Cortex of kidney (tissue), 1 donor: Measurements from ENCODE around the gene RHO.
"Not testable (repeated sequence)": the region's sequence is repeated elsewhere in the genome, so short reads cannot be mapped to it uniquely, and the experiment has no call there.

ENCODE experiments used
- DNase-seq: peaks from one replicate; lab custom pipeline; 2025; lab: John Stamatoyannopoulos, UW

The RHO gene

GRCh38 chr3:129499604-129500333 lies 28.7 kb upstream of the RHO start:
- DNase-seq = not testable (repeated sequence)

GRCh38 chr3:129500334-129500658 lies 28.1 kb upstream of the RHO start:
- no peak for DNase-seq

- DNase-seq = no peak
These were observed 26.8 kb upstream of the RHO start for GRCh38 chr3:129501630-129502029.

GRCh38 chr3:129502641-129503408 lies 25.6 kb upstream of the RHO start:
- no peak for DNase-seq

DNA sequence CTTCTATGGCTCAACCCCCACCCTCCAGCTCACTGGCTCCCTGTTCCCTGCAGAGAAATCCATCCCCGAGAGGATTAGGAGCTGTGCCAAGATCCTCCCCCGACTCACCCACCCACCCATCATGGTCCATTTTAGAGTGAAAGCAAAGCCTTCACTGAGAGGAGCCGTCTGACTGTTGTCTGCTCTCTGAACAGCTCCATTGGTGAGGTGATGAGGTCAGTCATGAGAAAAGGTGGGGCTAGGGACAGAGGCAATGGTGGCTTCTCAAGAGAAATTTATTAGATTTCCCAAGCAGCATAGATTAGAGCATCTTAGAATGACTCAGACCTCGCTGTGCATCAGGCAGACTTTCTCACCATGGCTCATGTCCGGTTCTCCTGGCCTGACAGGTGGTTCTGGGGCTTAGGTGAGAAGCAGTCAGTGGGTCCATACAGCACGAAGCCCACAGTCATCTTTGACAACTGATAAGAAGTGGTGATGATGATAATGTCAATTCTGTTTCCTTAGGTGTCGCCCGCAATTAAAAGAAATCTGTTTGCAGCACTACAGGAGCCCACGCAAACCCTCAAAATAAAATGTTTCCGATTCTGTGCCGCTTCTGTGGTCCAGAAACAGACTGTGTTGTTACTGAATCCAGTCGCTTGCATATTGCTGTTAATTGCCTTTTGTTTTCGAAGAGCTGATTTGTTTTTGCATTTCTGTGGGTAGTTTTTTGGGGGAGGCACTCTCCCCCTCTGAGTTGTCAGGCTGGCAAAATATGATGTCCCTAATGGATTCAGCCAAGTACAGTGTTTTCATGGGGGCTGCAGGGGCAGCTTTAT lies 24.8 kb upstream of the RHO start:
- no peak for DNase-seq

- no peak for DNase-seq
These were observed 23.9 kb upstream of the RHO start for GRCh38 chr3:129504471-129505100.

DNA sequence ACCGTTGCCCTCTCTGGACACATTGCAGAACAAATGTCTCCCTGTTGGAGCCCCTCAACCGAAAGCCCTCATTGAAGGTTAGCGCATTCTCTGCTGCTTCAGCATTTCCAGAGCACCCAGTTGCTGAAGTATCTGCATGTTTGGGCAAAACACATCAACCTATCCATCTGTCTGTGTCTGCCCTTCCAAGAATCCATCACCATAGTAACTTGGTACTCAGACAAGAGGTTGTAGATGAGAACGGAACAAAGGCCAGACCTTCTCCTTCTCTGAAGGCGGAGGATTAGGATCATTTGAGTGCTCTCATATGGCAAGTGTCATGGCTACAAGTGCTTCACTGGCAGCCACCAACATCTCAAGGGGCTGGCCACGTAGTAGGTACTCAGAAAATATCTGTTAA lies 23.1 kb upstream of the RHO start:
- DNase-seq = no peak

- DNase-seq = no peak
These were observed 22.2 kb upstream of the RHO start for GRCh38 chr3:129506231-129506742.

- no peak for DNase-seq
These were observed 21.1 kb upstream of the RHO start for GRCh38 chr3:129507181-129507831.

DNA sequence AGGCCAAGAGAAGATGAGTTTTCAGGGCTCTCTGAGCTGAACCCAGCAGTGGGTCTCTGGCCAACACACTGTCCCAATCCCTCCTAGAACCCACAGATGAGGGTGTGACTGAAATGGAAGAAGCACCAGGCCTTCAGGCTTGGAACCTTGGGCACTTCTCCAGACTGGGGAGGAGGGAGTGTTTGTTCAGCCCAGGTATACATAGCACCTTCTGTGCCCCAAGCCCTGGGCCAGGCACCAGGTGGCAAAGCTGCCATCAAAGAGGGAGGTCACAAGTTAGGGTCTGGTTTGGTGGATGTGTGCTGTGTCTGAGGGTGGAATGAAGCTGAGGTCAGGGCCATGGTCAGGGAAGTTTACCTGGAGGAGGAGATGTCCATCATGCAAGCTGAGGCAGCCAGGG lies 15.8 kb upstream of the RHO start:
- DNase-seq = no peak

GRCh38 chr3:129513705-129514104 lies 14.7 kb upstream of the RHO start:
- no peak for DNase-seq

DNA sequence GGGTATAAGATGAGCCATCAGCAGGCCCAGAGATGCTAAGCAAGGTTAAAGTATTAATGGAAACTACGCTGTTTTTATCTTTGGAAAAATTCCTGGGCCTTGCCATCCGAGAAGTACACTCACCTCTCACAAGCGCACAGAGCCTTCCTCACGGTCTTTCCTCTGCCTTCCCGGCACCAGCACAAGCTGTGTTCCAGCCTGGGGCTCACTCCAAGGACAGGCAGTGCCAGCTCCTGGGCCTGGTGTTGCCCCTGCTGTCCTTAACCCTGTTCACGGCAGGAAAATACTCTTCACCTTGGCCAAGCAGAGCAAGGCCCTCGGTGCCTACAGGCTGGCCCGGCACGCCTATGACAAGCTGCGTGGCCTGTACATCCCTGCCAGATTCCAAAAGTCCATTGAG lies 14.3 kb upstream of the RHO start:
- DNase-seq = no peak

DNA sequence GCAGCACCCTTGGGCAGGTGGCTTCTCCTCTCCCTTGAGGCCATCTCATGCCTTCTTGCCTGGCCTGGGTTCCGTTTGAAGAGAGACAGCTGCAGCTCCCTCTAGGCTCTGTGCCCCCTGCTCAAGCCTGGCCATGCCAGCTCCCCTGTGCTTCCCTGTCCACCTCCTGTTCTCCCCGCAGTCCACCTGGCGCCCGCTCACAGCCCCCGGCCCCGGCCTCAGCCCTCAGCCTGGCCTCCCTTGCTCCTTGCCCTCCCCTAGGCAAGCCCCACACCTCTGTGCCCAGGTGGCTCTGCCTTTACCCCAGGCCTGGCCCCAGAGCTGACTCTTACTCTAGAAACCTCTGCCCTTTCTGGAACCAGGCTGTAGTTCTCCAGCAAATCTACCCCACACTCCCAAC lies 13.9 kb upstream of the RHO start:
- DNase-seq = no peak

DNA sequence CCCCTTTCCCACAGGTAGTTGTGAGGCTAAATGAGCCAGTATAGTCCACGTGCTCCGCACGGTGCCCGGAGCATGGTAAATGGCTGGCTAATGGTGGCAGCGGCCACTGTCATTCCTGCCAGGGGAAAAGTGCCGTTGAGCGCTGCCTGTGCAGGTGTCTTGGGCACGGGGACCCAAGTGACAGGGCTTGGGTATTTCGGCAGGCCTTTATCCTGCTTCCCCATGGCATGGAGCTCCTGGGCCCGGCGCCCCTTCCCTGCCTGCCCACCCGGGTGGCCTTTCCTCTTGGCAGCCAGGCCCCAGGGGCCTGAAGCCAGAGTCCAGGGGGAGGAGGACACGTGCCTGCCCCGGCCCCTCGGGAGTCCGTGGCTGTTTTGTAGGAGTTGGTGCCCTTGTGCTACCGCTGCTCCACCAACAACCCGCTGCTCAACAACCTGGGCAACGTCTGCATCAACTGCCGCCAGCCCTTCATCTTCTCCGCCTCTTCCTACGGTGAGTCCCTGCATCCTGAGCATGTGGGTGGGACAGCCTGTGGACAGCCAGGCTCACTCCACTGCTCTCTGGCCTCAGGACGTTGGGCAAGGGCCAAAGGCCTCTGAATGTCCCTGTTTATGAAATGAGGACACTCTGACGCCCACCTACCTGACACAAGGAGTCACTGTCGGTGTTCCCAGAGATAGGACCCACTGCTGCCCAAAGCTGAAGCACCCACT lies 13.2 kb upstream of the RHO start:
- DNase-seq = not testable (repeated sequence)

DNA sequence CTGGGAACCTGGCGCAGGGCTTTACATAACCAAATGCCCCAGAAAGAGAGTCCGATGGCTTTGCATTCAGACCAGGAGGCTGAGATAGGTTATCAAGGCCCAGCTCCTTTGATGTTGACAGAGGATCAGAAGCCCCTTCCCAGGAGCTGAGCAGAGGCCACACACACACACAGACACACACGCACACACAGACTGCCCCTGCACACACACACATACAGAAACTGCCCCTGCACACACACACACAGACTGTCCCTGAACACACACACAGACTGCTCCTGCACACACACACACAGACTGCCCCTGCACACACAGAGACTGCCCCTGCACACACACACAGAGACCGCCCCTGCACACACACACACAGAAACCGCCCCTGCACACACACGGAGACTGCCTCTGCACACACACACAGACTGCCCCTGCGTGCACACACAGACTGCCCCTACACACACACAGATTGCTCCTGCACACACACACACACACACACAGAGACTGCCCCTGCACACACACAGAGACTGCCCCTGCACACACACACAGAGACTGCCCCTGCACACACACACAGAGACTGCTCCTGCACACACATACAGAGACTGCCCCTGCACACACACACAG lies 12.5 kb upstream of the RHO start:
- not testable (repeated sequence) for DNase-seq

DNA sequence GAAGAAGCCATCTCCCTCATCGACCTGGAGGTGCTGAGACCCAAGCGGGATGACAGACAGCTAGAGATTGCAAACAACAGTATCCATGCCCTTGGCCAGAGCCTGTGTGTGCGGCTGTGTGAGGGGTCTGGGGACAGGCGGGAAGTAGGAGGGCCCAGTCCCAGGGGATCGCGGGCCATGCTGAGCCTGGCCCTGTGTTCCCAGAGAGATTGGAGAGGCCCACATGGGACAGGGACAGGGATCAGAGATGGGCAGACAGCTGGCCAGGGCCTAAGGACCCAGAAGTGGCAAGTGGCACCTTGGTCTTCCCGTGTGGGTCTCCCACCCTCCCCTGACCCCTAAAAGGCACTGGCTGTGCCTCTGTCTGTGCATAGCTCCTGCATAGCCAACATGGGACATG lies 10.9 kb upstream of the RHO start:
- no peak for DNase-seq

DNA sequence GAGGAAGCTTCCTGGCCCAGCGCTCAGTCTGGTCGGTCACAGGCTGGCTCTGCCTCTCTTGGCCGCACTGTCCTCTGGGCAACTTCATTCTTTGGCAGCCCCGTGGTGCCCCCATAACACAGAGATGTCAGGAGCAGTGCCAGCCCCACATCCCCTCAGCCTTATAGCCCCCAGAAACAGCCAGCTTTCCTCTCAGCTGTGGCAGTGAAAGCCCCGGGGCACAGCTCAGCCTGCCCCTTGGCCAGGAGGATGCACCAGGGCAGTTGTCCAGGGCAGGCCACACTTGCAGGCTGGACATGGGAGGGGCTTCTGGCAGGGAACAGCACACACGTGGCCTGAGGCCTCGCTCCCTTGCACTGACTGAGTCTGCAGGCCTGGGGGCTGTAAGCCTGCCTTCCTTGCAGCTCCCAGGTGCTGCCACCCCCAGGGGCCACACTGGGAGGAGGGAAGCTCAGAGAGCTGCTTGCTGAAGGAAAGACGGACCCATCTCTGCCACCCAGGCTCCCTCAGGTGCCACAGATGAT lies 10.3 kb upstream of the RHO start:
- DNase-seq = no peak

DNA sequence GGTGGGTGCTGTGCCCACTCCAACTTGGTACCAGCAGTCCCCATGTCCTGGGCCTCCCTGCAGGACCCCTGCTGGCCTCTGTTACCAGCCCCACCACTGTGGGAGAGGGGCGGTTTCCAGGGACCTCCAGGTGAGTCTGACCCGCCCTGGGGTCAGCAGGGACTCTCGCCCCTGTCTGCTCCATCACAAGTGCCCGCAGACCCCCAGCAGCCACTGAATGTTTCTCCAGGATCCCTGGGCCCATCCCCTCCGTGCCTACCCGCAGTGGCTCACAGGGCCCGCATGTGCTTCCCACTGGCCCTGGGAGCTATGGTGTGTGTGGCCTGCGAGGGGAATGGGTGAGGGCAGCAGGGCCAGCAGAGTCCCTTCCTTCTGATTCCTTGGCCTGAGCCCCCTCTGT lies 9.9 kb upstream of the RHO start:
- DNase-seq = no peak

DNA sequence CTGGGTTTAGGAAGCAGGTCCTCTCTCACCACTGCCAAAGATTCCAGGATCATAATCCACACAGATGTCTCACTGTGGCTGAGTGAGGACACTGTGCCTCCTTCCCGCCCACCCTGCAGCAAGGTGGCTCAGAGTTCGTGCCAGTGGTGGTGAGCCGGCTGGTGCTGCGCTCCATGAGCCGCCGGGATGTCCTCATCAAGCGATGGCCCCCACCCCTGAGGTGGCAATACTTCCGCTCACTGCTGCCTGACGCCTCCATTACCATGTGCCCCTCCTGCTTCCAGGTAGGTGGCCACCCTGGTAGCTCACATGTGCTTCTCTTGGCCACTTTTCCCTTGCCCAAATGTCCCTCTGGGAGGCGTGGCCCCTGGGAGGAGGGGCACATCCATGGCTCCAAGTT lies 9.0 kb upstream of the RHO start:
- no peak for DNase-seq
